Cardiac muscle cell (in vitro differentiated cells and primary cell): ENCODE data around the gene CPNE5. TPM values are rescaled to one million over a fixed set of nuclear protein-coding genes. Genes with fewer than 3 reads are reported as not detected.

Experiments
- DNase-seq, 2 donors: peaks; one replicate each; pipeline versions ENCODE4 v3.0.0 to v3.0.0-alpha.2; 2010 to 2017; ENCODE audit warnings: low read depth in 1 of 2, low spot score in 1 of 2
- H3K27ac ChIP-seq: fragments of 200-600 bp; sonication (generic); 2 replicates; pipeline ENCODE4 v1.5.1; 2016
- H3K27me3 ChIP-seq: fragments of 200-600 bp; sonication (generic); 2 replicates; pipeline ENCODE4 v1.6.0; 2016; ENCODE audit warnings: control low read depth
- H3K36me3 ChIP-seq: fragments of 200-600 bp; sonication (generic); 2 replicates; pipeline ENCODE4 v1.5.1; 2016; ENCODE audit warnings: control low read depth
- H3K4me1 ChIP-seq: fragments of 200-600 bp; sonication (generic); 2 replicates; pipeline ENCODE4 v1.8.1; 2017; ENCODE audit warnings: low read depth, mild to moderate bottlenecking, mixed run types
- H3K4me3 ChIP-seq: fragments of 200-600 bp; sonication (generic); 2 replicates; pipeline ENCODE4 v1.5.1; 2016; ENCODE audit warnings: mild to moderate bottlenecking
- H3K9me3 ChIP-seq: fragments of 200-600 bp; sonication (generic); 2 replicates; pipeline ENCODE4 v1.5.1; 2017; ENCODE audit warnings: low read depth, mild to moderate bottlenecking, control low read depth
- polyA plus RNA-seq: library from polyadenylated mRNA; unstranded; fragments of >200 nt; fragmentation: Nextera tagmentation; extraction: Ambion mirVana; gene quantifications from 2 replicates; pipeline ENCODE4 v1.2.1, GENCODE V29; 2016
- total RNA-seq: library from RNA; depleted of rRNA; stranded (reverse); fragments of >200 nt; gene quantifications from 2 replicates; pipeline ENCODE4 v1.2.3, GENCODE V29; 2016
- TF ChIP-seq, protein P1 (sequence below): IDR thresholded peaks from 2 replicates; pipeline ENCODE4 v1.5.1; 2012; ENCODE audit warnings: low read depth, mild to moderate bottlenecking, low read length

Gene CPNE5
- total and polyA plus RNA-seq, 2 experiments from 2014 or later = 51.6 to 52.1 TPM

DNA sequence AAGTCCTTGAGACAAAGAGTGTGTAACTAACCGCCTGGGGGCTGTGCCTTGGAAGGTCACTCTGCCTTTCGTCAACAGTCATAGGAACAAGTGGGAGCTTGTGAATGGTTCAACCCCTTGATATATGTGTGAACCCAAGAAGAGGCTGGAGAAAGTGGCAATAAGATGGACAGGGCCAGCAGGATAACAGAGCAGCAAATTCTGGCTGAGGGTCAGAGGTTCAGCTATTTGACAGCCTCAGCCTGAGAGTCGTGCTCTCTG is 54.9 kb downstream of the CPNE5 start:
- Histone ChIP-seq H3K4me3 (no peak overlapping the region), H3K36me3 (no peaks in the 10 kb centered on the region), H3K27me3 (no peaks in the 10 kb centered on the region), H3K4me1 (peaks cover 3% of the 10 kb centered on the region), H3K9me3 (no peaks in the 10 kb centered on the region), H3K27ac (peak overlapping the region; percentile 74)
- DNase-seq = peak in 1 of 2 donors; percentile 70
- TF ChIP-seq, protein P1, sequence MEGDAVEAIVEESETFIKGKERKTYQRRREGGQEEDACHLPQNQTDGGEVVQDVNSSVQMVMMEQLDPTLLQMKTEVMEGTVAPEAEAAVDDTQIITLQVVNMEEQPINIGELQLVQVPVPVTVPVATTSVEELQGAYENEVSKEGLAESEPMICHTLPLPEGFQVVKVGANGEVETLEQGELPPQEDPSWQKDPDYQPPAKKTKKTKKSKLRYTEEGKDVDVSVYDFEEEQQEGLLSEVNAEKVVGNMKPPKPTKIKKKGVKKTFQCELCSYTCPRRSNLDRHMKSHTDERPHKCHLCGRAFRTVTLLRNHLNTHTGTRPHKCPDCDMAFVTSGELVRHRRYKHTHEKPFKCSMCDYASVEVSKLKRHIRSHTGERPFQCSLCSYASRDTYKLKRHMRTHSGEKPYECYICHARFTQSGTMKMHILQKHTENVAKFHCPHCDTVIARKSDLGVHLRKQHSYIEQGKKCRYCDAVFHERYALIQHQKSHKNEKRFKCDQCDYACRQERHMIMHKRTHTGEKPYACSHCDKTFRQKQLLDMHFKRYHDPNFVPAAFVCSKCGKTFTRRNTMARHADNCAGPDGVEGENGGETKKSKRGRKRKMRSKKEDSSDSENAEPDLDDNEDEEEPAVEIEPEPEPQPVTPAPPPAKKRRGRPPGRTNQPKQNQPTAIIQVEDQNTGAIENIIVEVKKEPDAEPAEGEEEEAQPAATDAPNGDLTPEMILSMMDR = no peak

DNA sequence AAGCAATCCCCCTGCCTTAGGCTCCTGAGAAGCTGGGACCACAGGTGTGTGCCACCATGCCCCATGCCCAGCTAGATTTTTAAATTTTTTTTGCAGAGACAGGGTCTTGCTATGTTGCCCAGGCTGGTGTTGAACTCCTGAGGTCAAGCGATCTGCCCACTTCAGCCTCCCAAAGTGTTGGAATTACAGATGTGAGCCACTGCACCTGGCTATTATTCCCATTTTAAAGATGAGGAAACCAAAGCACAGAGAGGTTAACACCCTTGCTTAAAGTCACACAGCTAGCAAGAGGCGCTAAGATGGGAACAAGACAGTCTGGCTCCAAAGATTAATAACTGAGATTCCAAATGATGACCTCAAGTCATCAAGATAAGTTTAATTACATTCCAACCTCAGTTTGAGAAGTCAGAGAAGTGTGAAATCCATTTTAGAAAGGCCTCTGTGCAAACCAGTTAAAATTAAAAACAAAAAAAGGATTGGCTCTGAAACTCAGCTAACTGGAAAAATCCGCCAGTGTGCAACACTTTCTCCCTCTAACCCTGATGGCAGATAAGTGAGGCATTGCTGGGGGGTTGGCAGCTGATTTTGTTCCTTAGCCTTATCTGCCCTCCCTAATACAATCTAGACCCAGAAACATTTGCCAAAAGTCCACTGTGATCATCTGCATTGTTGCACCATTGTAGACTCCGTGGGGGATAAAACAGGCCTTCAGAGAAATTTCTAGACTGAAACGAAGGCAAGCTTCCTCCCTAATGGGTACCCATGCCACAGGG is 55.5 kb downstream of the CPNE5 start:
- H3K27ac ChIP-seq = peak overlapping the region; percentile 74
- DNase-seq = peak in 1 of 2 donors; percentile 84
- H3K9me3 ChIP-seq = no peaks in the 10 kb centered on the region
- H3K27me3 ChIP-seq = no peaks in the 10 kb centered on the region
- H3K4me1 ChIP-seq = peaks cover 3% of the 10 kb centered on the region
- H3K4me3 ChIP-seq = no peak overlapping the region
- no peaks in the 10 kb centered on the region for H3K36me3 ChIP-seq
- TF ChIP-seq, protein P1 = no peak

DNA sequence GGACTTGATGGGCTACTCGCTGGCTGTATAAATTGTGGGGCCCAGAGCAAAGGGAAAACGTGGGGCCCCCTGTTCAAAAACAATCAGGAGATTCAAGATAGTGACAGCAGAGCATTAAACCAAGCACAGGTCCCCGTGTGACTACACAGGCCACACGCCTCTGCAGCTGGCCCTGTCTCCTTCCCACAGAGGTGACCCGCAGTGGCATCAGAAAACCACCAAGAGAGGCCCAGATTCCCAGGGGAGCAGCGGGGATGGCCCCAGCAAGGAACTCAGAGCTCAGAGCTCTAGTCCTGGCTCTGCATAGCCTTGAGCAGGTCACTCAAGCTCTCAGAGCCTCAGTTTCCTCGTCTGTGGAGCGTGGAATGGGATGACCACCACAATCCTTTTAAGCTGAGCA is 57.6 kb downstream of the CPNE5 start:
- Histone ChIP-seq H3K27ac (no peak overlapping the region), H3K4me1 (peaks cover 11% of the 10 kb centered on the region), H3K4me3 (no peak overlapping the region), H3K36me3 (no peaks in the 10 kb centered on the region), H3K27me3 (no peaks in the 10 kb centered on the region), H3K9me3 (no peaks in the 10 kb centered on the region)
- no peak for DNase-seq
- TF ChIP-seq, protein P1 = no peak

DNA sequence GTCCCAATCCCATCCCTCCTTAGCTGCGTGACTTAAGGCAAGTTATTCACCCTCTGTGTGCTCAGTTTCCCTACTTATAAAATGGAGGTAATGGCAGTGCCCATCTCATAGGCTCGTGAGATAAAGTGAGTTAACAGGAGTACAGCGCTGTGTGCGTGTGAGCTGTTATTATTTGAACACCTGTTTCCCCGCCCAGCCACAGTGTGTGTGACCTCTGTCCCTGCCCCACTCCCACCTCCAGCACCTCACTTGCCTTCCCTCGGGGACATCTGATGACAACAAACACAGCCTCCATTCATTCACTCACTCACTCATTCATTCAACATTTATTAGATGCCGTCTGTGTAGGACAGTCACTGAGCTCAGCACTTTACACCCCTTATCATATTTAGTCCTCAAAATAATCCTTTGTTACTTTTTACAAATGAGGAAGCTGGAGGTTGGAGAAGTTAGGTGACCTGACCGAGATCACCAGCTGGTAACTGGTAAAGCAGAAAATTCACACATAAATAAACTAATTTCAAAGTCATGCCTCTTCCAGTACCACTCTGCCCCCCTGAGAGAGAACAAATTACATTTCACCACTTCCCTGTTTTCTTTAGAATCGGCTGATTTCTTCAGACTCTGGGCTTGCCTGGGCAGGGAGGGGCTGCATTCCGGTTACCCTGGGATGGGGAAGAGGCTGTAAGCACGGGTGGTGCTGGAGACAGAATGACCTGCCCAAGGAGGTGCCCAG is 58.6 kb downstream of the CPNE5 start:
- no peak for DNase-seq
- Histone ChIP-seq H3K27ac (no peak overlapping the region), H3K9me3 (no peaks in the 10 kb centered on the region), H3K4me3 (no peak overlapping the region), H3K36me3 (no peaks in the 10 kb centered on the region), H3K27me3 (no peaks in the 10 kb centered on the region), H3K4me1 (peaks cover 11% of the 10 kb centered on the region)
- TF ChIP-seq, protein P1 = no peak

DNA sequence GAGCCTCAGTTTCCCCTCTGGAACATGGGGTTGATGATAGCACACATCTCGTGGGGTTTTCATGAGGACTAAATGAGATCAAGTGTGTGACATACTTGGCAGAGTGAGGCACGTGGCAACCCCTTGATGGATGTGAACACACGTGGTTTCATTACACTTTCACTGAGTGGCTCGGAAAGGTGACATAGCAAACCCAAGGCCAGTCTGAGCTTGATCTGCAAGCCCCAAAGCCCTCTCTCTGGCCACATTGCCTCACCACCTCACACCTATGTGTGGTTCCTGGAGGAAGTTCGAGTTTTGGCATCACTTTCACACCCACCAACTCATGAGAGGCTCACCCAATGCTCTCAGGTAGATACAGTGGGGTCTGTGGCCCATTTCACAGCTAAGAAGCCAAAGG is 60.0 kb downstream of the CPNE5 start:
- Histone ChIP-seq H3K4me1 (peaks cover 7% of the 10 kb centered on the region), H3K27me3 (no peaks in the 10 kb centered on the region), H3K27ac (no peak overlapping the region), H3K9me3 (no peaks in the 10 kb centered on the region), H3K4me3 (no peak overlapping the region), H3K36me3 (no peaks in the 10 kb centered on the region)
- DNase-seq = no peak
- TF ChIP-seq, protein P1 = no peak
